WTC11 (cell line): ENCODE data around the gene SLC25A41. TPM values are rescaled to one million over a fixed set of nuclear protein-coding genes. Genes with fewer than 3 reads are reported as not detected.

Source experiments
- ATAC-seq: fragments of 200-7000 bp; cut with Tn5 transposase; 2 replicates; pipeline ENCODE4 v1.10.0; 2021; ENCODE audit warnings: mild to moderate bottlenecking, moderate library complexity
- CTCF ChIA-PET: fragments of 300-600 bp; sonication (Branson Sonifier 250); formaldehyde crosslinking; loops from one replicate; lab custom pipeline; 2021; ENCODE audit warnings: antibody characterized with exemption; lab: Charles Lee
- POLR2A ChIA-PET: fragments of 350-600 bp; sonication (Branson Sonifier 250); formaldehyde crosslinking; loops from one replicate; lab custom pipeline; 2021; ENCODE audit warnings: antibody characterized with exemption; lab: Charles Lee
- DNase-seq: peaks from one replicate; pipeline ENCODE4 v3.0.0; 2021; ENCODE audit warnings: low spot score
- H3K27ac Mint-ChIP-seq: 2 replicates; pipeline ENCODE4 v1.8.0; 2021; ENCODE audit warnings: mixed read lengths
- H3K27me3 Mint-ChIP-seq: 2 replicates; pipeline ENCODE4 v1.8.0; 2021; ENCODE audit warnings: low read depth, mild to moderate bottlenecking, moderate library complexity, mixed read lengths
- H3K36me3 Mint-ChIP-seq: 2 replicates; pipeline ENCODE4 v1.8.0; 2021; ENCODE audit warnings: mixed read lengths
- H3K4me1 Mint-ChIP-seq: 2 replicates; pipeline ENCODE4 v1.8.0; 2022; ENCODE audit warnings: mixed read lengths
- H3K4me3 Mint-ChIP-seq: 2 replicates; pipeline ENCODE4 v1.8.0; 2021; ENCODE audit warnings: mild to moderate bottlenecking, moderate library complexity, mixed read lengths
- H3K9me3 Mint-ChIP-seq: 2 replicates; pipeline ENCODE4 v1.8.0; 2021; ENCODE audit warnings: mixed read lengths
- CREM ChIP-seq: sonication (generic); formaldehyde crosslinking; IDR thresholded peaks from 2 replicates; pipeline ENCODE4 v1.8.1; 2022; ENCODE audit warnings: mild to moderate bottlenecking, missing genetic modification reagents, moderate library complexity
- GTF2I ChIP-seq: fragments of 250-450 bp; sonication (Bioruptor Pico); conservative IDR thresholded peaks from 2 replicates; pipeline ENCODE4 v1.4.0; 2021; ENCODE audit warnings: mild to moderate bottlenecking
- MYBL2 ChIP-seq: sonication (generic); formaldehyde crosslinking; IDR thresholded peaks from 2 replicates; pipeline ENCODE4 v1.8.1; 2023; ENCODE audit warnings: mild to moderate bottlenecking, moderate library complexity, missing genetic modification reagents
- NR3C1 ChIP-seq: sonication (generic); formaldehyde crosslinking; conservative IDR thresholded peaks from 2 replicates; pipeline ENCODE4 v1.8.1; 2023; ENCODE audit warnings: low read depth, mild to moderate bottlenecking, missing genetic modification reagents
- PRRX2 ChIP-seq: fragments of 250-450 bp; sonication (Bioruptor Pico); IDR thresholded peaks from 2 replicates; pipeline ENCODE4 v1.8.0; 2021; ENCODE audit warnings: mild to moderate bottlenecking
- RELA ChIP-seq: sonication (generic); formaldehyde crosslinking; IDR thresholded peaks from 2 replicates; pipeline ENCODE4 v1.8.1; 2022; ENCODE audit warnings: missing genetic modification reagents, mild to moderate bottlenecking, borderline replicate concordance
- SMAD4 ChIP-seq: sonication (generic); formaldehyde crosslinking; IDR thresholded peaks from 2 replicates; pipeline ENCODE4 v1.8.0; 2022; ENCODE audit warnings: mild to moderate bottlenecking, missing genetic modification reagents
- USF1 ChIP-seq: sonication (generic); formaldehyde crosslinking; IDR thresholded peaks from 2 replicates; pipeline ENCODE4 v1.8.0; 2022; ENCODE audit warnings: mild to moderate bottlenecking, missing genetic modification reagents
- ZNF396 ChIP-seq: fragments of 250-450 bp; sonication (Bioruptor Pico); IDR thresholded peaks from 2 replicates; pipeline ENCODE4 v1.8.0; 2021; ENCODE audit warnings: mild to moderate bottlenecking, moderate library complexity, borderline replicate concordance
- ZNF425 ChIP-seq: fragments of 250-450 bp; sonication (Bioruptor Pico); conservative IDR thresholded peaks from 2 replicates; pipeline ENCODE4 v1.9.0; 2021; ENCODE audit warnings: mild to moderate bottlenecking
- ZSCAN18 ChIP-seq: fragments of 250-450 bp; sonication (Bioruptor Pico); IDR thresholded peaks from 2 replicates; pipeline ENCODE4 v2.1.2; 2022; ENCODE audit warnings: mild to moderate bottlenecking, moderate library complexity
- total RNA-seq: library from RNA; stranded (reverse); gene quantifications from 3 replicates; pipeline ENCODE4 v1.2.3, GENCODE V29; 2021
- TF ChIP-seq, protein P1 (sequence below): sonication (generic); formaldehyde crosslinking; conservative IDR thresholded peaks from 2 replicates; pipeline ENCODE4 v1.8.1; 2023; ENCODE audit warnings: mild to moderate bottlenecking, low read depth, missing genetic modification reagents, moderate library complexity
- TF ChIP-seq, protein P2 (sequence below): sonication (generic); formaldehyde crosslinking; IDR thresholded peaks from 2 replicates; pipeline ENCODE4 v1.8.0; 2023; ENCODE audit warnings: missing genetic modification reagents, mild to moderate bottlenecking, borderline replicate concordance
- TF ChIP-seq, protein P3 (sequence below): sonication (generic); formaldehyde crosslinking; IDR thresholded peaks from 2 replicates; pipeline ENCODE4 v1.8.1; 2022; ENCODE audit warnings: low read depth, missing genetic modification reagents, borderline replicate concordance
- TF ChIP-seq, protein P4 (sequence below): sonication (generic); formaldehyde crosslinking; IDR thresholded peaks from 2 replicates; pipeline ENCODE4 v1.8.1; 2022; ENCODE audit warnings: missing genetic modification reagents, borderline replicate concordance
- TF ChIP-seq, protein P5 (sequence below): sonication (generic); formaldehyde crosslinking; IDR thresholded peaks from 2 replicates; pipeline ENCODE4 v1.8.1; 2022; ENCODE audit warnings: low read depth, mild to moderate bottlenecking, moderate library complexity, missing genetic modification reagents, borderline replicate concordance

The SLC25A41 gene
- total RNA-seq, 1 experiment from 2014 or later, result 0.35 TPM

GRCh38 chr19:6383188-6383587 is 50.4 kb downstream of the SLC25A41 start (continued):
- TF ChIP-seq SMAD4 (CRISPR knock-in tag), result no peak
- no peak for TF ChIP-seq ZNF396 (CRISPR knock-in tag)
- TF ChIP-seq, protein P1, sequence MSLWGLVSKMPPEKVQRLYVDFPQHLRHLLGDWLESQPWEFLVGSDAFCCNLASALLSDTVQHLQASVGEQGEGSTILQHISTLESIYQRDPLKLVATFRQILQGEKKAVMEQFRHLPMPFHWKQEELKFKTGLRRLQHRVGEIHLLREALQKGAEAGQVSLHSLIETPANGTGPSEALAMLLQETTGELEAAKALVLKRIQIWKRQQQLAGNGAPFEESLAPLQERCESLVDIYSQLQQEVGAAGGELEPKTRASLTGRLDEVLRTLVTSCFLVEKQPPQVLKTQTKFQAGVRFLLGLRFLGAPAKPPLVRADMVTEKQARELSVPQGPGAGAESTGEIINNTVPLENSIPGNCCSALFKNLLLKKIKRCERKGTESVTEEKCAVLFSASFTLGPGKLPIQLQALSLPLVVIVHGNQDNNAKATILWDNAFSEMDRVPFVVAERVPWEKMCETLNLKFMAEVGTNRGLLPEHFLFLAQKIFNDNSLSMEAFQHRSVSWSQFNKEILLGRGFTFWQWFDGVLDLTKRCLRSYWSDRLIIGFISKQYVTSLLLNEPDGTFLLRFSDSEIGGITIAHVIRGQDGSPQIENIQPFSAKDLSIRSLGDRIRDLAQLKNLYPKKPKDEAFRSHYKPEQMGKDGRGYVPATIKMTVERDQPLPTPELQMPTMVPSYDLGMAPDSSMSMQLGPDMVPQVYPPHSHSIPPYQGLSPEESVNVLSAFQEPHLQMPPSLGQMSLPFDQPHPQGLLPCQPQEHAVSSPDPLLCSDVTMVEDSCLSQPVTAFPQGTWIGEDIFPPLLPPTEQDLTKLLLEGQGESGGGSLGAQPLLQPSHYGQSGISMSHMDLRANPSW (CRISPR knock-in tag), result no peak
- no peak for TF ChIP-seq ZSCAN18
- TF ChIP-seq, protein P2, sequence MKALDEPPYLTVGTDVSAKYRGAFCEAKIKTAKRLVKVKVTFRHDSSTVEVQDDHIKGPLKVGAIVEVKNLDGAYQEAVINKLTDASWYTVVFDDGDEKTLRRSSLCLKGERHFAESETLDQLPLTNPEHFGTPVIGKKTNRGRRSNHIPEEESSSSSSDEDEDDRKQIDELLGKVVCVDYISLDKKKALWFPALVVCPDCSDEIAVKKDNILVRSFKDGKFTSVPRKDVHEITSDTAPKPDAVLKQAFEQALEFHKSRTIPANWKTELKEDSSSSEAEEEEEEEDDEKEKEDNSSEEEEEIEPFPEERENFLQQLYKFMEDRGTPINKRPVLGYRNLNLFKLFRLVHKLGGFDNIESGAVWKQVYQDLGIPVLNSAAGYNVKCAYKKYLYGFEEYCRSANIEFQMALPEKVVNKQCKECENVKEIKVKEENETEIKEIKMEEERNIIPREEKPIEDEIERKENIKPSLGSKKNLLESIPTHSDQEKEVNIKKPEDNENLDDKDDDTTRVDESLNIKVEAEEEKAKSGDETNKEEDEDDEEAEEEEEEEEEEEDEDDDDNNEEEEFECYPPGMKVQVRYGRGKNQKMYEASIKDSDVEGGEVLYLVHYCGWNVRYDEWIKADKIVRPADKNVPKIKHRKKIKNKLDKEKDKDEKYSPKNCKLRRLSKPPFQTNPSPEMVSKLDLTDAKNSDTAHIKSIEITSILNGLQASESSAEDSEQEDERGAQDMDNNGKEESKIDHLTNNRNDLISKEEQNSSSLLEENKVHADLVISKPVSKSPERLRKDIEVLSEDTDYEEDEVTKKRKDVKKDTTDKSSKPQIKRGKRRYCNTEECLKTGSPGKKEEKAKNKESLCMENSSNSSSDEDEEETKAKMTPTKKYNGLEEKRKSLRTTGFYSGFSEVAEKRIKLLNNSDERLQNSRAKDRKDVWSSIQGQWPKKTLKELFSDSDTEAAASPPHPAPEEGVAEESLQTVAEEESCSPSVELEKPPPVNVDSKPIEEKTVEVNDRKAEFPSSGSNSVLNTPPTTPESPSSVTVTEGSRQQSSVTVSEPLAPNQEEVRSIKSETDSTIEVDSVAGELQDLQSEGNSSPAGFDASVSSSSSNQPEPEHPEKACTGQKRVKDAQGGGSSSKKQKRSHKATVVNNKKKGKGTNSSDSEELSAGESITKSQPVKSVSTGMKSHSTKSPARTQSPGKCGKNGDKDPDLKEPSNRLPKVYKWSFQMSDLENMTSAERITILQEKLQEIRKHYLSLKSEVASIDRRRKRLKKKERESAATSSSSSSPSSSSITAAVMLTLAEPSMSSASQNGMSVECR, result no peak

GRCh38 chr19:6381030-6381750 is 52.4 kb downstream of the SLC25A41 start:
- Mint-ChIP-seq H3K9me3 (peaks cover 5% of the 10 kb centered on the region; the same call in 1 of the 2 replicates), H3K27me3 (no peaks in the 10 kb centered on the region), H3K36me3 (peaks cover 48% of the 10 kb centered on the region), H3K4me3 (no peak overlapping the region), H3K4me1 (0 out of 2 replicates have a peak, but pooled peaks cover 3% of the 10 kb centered on the region), H3K27ac (no peak overlapping the region)
- ATAC-seq (no peak), DNase-seq (no peak)
- ChIA-PET POLR2A (no interaction called here), CTCF (interaction anchor here (0.5 kb wide), 1 partner anchor 20 kb away, joined by 5 read pairs; the partner anchor contains the start of gene CLPP)
- TF ChIP-seq MYBL2 (CRISPR knock-in tag) (no peak), PRRX2 (CRISPR knock-in tag) (no peak), RELA (CRISPR knock-in tag) (no peak), CREM (CRISPR knock-in tag) (no peak), NR3C1 (CRISPR knock-in tag) (no peak), GTF2I (no peak), ZNF425 (CRISPR knock-in tag) (no peak), USF1 (CRISPR knock-in tag) (no peak)
- TF ChIP-seq, protein P3, sequence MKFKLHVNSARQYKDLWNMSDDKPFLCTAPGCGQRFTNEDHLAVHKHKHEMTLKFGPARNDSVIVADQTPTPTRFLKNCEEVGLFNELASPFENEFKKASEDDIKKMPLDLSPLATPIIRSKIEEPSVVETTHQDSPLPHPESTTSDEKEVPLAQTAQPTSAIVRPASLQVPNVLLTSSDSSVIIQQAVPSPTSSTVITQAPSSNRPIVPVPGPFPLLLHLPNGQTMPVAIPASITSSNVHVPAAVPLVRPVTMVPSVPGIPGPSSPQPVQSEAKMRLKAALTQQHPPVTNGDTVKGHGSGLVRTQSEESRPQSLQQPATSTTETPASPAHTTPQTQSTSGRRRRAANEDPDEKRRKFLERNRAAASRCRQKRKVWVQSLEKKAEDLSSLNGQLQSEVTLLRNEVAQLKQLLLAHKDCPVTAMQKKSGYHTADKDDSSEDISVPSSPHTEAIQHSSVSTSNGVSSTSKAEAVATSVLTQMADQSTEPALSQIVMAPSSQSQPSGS (CRISPR knock-in tag), result no peak
- TF ChIP-seq, protein P4, sequence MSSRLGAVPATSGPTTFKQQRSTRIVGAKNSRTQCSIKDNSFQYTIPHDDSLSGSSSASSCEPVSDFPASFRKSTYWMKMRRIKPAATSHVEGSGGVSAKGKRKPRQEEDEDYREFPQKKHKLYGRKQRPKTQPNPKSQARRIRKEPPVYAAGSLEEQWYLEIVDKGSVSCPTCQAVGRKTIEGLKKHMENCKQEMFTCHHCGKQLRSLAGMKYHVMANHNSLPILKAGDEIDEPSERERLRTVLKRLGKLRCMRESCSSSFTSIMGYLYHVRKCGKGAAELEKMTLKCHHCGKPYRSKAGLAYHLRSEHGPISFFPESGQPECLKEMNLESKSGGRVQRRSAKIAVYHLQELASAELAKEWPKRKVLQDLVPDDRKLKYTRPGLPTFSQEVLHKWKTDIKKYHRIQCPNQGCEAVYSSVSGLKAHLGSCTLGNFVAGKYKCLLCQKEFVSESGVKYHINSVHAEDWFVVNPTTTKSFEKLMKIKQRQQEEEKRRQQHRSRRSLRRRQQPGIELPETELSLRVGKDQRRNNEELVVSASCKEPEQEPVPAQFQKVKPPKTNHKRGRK (CRISPR knock-in tag), result no peak
- TF ChIP-seq, protein P5, sequence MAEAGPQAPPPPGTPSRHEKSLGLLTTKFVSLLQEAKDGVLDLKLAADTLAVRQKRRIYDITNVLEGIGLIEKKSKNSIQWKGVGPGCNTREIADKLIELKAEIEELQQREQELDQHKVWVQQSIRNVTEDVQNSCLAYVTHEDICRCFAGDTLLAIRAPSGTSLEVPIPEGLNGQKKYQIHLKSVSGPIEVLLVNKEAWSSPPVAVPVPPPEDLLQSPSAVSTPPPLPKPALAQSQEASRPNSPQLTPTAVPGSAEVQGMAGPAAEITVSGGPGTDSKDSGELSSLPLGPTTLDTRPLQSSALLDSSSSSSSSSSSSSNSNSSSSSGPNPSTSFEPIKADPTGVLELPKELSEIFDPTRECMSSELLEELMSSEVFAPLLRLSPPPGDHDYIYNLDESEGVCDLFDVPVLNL (CRISPR knock-in tag), result no peak
